Midbrain (tissue), 1 donor: ENCODE results near the gene TSPAN4.

Experiments
- DNase-seq: peaks from one replicate; lab custom pipeline; 2025; lab: John Stamatoyannopoulos, UW

TSPAN4 gene

DNA sequence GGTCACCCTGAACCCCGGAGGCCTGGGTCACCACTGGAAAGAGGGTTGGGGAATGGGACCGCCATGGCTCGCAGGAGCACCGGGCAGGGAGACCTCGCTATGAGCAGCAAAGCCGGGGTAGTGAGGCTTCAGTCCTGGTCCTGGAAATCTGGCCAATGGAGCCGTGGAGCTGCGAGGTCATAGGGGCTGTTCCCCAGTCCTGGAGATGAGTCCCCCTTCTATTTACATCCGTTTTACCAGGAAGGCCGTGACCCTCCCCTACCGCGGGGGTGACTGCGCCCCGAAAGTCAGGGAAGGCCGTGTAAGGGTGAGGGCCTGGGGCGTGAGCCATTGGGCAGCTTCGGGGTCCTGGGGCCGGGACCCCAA lies 38.1 kb upstream of the TSPAN4 start:
- no peak for DNase-seq

DNA sequence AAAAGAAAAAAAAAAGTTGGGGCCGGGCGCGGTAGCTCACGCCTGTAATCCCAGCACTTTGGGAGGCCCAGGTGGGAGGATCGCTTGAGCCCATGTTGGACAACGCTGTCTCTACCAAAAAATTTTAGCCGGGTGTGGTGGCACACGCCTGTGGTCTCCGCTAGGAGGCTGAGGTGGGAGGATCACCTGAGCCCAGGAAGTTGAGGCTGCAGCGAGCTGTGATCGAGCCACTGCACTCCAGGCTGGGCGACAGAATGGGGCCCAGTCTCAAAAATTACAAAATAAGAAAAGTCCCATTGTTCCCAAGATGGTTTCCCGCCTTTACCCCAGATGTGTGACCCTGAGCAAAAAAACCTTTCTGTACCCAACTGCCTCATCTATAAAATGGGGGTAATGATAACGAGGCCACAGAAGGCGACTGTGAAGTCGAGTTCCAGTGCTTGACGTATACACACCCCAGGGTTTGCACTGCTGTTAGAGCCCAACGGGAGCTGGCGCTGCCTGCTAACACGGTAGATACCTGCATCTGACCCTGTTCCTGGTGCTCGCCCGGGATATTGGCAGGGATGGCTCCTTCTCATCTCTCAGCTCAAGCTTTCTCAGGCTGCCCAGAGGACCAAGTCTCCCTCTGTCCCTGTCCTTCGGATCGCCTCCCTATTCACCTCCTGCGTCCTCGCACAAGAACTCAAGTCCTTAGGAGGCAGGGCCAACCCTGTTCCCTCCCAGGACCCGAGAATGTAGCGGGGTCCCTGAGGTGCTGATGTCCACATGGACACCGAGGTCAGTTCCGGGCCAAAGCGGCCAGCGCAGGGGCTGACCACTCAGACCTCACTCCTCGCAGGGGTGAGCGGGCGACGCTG lies 34.0 kb upstream of the TSPAN4 start:
- DNase-seq, result peak; percentile 78

DNA sequence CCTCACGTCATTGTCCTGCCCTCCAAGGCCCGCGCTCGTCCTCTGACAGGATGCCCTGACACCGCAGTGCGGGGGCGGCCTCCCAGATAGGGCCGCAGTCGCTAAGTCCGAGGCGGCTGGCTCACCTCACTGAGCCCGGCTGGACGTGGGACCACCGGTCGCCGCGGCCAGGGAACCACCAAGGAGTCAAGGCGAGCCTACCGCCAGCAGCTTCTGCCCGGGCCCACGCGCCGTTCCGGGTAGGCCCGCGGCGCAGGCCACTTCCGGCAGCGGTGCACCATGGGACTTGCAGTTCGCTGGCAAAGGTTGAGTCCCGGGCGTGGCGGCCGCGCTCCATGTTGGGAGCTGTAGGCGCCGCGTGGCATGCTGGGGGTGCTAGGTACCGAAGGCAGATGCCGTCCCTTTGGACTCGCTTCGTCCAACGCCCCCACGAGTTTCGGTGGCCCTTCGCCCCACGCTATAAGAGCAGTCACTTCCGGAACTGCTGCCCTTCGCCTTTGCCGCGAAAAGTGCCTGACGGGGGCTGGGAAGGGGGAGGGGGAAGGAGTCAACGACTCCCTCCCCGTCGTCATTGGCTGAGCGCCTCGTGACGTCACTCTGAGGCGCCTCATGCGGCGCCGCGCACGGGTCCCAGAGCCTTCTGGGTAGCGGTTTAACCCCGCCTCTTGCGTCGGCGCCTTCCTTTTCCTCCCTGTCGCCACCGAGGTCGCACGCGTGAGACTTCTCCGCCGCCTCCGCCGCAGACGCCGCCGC lies 33.2 kb upstream of the TSPAN4 start, which contains the start of gene RPLP2:
Gene RPLP2 (plus strand): TSS at position 681 of the 753 bp plus-strand sequence. CDS start 268 bp downstream, outside the sequence.
- DNase-seq, result peak; percentile 98

DNA sequence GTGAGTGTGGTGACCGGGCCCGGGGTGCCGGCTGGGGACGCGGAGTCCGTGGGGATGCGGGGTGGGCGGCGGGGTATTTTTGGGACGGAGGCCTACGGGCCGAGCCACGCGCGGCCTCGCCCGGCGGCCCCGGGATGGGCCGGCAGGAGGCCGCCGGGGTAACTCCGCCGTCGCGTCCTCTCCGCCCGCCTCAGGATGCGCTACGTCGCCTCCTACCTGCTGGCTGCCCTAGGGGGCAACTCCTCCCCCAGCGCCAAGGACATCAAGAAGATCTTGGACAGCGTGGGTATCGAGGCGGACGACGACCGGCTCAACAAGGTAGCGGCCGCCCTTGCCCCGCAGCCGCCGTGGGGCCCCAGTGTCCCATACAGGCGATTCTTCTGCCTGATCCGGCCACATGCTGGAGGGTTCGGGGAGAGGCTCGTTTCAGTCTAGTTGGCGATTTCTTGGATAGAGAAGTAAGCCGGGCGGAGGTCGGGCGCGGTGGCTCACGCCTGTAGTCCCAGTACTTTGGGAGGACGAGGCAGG lies 32.5 kb upstream of the TSPAN4 start:
- DNase-seq, result no peak

GRCh38 chr11:811446-812245 lies 31.0 kb upstream of the TSPAN4 start:
- no peak for DNase-seq

DNA sequence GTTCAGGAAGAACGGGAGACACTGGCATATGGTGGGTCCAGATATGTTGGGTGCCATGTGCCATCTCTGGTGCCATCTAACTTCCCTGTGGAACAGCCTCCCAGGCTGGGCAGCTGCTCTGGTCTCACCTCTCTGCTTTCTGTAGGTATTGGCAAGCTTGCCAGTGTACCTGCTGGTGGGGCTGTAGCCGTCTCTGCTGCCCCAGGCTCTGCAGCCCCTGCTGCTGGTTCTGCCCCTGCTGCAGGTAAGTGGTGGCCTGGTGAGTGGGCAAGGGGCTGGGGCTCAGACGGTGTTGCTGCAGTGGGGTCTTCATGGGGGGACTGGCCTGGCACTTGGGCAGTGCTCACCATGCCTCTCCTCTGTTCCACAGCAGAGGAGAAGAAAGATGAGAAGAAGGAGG lies 30.3 kb upstream of the TSPAN4 start:
- no peak for DNase-seq

DNA sequence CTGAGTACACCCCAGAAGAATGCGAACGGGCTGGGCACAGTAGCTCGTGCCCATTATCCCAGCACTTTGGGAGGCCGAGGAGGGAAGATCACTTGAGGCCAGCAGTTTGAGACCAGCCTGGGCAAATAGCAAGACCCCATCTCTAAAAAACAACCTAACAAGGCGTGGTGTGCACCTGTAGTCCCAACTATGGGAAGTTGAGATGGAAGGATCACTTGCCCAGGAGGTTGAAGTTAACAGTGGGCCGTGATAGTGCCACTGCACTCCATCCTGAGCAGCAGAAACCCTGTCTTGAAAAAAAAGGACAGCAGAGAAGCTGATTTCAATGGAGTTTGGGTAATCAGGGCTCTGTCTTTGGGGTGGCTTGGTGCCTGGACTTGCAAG lies 29.6 kb upstream of the TSPAN4 start:
- DNase-seq, result no peak

- no peak for DNase-seq
Measured at GRCh38 chr11:813456-814096, 29.1 kb upstream of the TSPAN4 start.

GRCh38 chr11:815675-816432 lies 26.8 kb upstream of the TSPAN4 start:
- DNase-seq, result no peak

DNA sequence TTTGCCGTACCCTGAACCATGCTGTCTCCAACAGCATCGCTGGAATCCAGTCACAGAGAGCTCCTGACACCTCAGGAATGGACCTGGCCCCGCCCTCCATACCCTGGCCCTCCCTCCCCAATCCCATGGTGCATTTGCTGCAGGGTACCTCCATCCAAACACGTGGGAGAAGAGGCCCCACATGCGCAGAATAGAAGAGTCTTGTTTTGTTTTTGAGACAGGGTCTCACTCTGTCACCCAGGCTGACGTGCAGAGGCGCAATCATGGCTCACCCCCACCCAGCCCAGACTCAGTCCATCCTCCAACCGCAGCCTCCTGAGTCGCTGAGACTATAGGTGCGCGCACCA lies 26.2 kb upstream of the TSPAN4 start:
- no peak for DNase-seq

GRCh38 chr11:818396-819128 lies 24.1 kb upstream of the TSPAN4 start, which contains the start of gene PNPLA2:
TSS of gene PNPLA2 (plus strand) at chr11:818914. CDS start at chr11:819719, 805 bp downstream.
- no peak for DNase-seq

- DNase-seq, result peak; percentile 94
Measured at GRCh38 chr11:819129-819931, 23.3 kb upstream of the TSPAN4 start.

DNA sequence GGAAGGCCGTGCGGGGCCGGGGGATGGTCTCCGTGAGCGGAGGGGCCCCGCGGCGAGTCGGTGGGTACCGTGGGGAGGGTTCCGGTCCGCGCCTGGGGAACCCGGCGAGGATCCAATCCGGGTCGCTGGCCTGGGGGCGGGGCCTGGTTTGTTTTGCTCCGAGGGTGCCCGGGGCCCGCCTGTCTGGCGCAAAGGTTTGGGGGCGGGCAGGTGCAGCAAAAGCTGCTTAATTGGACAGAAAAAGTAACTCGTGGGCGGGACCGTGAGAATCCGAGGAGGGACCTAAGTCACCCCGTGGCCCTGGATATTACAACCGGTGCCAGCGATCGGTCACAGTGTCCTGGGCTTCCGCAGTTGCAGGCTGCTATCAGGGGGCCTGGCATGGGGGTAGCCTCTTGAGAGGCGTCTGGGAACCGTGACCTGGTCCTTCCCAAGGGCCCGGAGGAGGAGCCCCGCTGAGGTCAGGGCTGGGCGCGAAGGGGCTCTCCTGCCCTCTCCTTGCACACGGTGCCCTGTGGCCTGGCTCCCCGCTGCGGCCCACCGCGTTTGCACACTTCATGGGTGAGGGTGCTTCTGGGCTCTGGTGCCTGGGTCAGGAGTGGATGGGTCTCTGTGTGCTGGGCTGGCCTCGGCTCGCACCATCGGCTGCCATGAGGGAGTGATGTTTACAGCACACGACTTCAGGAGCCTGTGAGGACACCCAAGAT lies 22.6 kb upstream of the TSPAN4 start:
- peak; percentile 61 for DNase-seq

DNA sequence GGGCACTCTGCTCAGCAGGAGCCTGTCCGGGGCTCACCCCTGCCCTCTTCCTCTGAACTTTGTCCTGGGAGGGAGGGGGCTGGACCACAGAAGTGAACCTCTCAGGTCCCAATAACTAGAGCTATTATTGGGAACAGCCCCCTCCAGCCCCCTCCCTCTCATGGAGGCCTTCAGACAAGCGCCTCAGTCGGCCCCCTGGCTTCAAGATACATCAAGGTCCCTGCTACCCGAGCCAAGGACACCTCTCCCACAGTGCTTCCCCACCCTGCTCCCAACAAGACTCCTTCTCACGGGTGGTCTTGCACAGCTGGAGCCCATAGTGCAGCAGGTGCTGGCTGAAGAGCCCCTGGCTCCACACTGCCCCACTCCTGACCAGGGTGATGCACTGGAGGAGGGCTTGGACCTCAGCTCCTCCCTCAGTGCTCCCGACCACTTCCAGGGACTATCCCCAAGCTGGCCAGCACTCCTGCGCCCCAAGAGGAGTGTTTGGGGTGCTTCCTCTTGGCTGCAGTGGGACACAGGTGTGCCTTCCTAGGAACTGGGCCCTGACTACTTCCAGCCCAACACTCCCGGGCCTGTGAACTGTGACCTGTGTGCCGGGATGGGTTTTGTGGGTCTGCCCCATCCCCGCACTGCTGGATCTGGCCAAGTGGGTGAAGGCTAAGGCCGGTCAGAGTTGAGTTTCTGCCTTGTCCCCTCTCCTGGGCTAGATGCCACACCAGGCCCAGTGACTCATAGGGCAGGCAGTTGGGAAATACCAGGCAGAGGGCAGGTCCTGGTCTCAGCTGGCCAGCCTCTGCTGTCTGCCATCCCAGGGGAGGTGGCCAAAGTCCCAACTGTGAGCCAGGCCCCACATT lies 21.8 kb upstream of the TSPAN4 start:
- DNase-seq, result peak; percentile 24

DNA sequence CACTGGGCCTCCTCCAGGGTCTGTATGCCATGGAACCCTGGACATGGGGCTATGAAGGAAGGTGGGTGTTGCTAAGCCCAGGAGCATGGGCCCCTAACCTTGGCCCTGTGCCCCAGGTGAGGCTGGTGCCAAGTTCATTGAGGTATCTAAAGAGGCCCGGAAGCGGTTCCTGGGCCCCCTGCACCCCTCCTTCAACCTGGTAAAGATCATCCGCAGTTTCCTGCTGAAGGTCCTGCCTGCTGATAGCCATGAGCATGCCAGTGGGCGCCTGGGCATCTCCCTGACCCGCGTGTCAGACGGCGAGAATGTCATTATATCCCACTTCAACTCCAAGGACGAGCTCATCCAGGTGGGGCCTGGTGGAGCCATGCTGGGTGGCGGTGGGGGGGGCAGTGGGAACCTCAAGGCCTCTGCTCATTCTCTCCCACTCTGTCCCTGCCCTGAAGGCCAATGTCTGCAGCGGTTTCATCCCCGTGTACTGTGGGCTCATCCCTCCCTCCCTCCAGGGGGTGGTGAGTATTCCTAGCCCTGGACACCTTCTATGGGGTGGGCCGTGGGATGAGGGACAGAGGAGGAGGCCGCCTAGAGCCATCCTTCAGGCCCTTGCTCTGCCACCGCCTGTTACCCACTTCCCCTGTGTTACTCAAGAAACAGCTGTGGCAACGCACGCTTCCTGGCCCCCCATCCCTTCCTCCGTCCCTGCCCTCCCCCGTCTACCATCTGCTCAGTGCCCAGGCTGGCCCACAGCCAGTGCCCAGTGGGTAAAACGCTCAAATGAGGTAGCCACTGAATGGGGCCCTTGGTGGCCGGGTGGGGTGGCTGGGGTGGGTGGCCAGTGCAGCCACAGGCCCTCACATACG lies 20.9 kb upstream of the TSPAN4 start:
- DNase-seq, result no peak

DNA sequence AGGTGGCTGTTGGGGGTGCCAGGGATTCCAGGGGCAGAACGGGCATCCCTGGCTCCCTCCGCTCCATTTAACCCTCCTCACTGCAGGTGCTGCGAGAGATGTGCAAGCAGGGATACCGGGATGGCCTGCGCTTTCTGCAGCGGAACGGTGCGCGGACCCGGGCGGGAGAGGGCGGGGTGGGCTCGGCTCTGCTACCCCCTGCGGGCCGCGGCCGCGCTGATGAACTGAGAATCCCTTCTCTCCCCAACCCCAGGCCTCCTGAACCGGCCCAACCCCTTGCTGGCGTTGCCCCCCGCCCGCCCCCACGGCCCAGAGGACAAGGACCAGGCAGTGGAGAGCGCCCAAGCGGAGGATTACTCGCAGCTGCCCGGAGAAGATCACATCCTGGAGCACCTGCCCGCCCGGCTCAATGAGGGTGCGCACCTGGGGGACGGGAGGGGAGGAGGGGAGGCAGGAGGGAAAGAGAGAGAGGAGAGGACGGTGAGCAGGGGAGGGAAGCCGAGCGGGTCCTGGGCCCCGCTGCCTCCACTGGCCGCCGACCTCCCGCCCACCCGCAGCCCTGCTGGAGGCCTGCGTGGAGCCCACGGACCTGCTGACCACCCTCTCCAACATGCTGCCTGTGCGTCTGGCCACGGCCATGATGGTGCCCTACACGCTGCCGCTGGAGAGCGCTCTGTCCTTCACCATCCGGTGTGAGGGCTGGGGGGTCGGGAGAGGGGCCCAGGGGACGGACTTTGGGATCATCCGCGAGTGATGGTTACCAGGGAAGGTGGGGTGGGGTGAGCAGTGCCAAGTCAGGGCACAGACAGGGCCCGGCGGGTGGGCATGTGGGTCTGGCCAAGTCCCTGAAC lies 19.0 kb upstream of the TSPAN4 start:
- no peak for DNase-seq
